GM23248 (cell line): Measurements from ENCODE around the gene EGF. TPM values are rescaled to one million over a fixed set of nuclear protein-coding genes. Genes with fewer than 3 reads are reported as not detected.
A peak's percentile ranks its signal among the peaks of the same experiment; 100 is the strongest.

Experiments used
- DNase-seq: peaks from one replicate; pipeline ENCODE4 v3.0.0-alpha.2; 2015
- H2AFZ ChIP-seq: fragments of 200-600 bp; sonication (generic); 2 replicates; pipeline ENCODE4 v1.6.1; 2016; ENCODE audit warnings: antibody characterized with exemption
- H3F3A ChIP-seq: fragments of 200-600 bp; sonication (generic); 2 replicates; pipeline ENCODE4 v1.6.1; 2016; ENCODE audit warnings: mild to moderate bottlenecking, antibody characterized with exemption, mixed run types; ENCODE audit not compliant: insufficient read depth
- H3K27ac ChIP-seq: fragments of 200-600 bp; sonication (generic); 2 replicates; pipeline ENCODE4 v1.5.1; 2016; ENCODE audit warnings: mild to moderate bottlenecking
- H3K27me3 ChIP-seq: fragments of 200-600 bp; sonication (generic); replicated peaks from 2 replicates; pipeline ENCODE4 v1.6.1; 2016; ENCODE audit warnings: mild to moderate bottlenecking; ENCODE audit not compliant: insufficient read depth
- H3K36me3 ChIP-seq: fragments of 200-600 bp; sonication (generic); 2 replicates; pipeline ENCODE4 v1.6.1; 2016; ENCODE audit warnings: low read depth, mild to moderate bottlenecking
- H3K4me1 ChIP-seq: fragments of 200-600 bp; sonication (generic); 2 replicates; pipeline ENCODE4 v1.6.1; 2016; ENCODE audit warnings: mild to moderate bottlenecking; ENCODE audit not compliant: insufficient read depth
- H3K4me2 ChIP-seq: fragments of 200-600 bp; sonication (generic); one replicate; pipeline ENCODE4 v1.6.1; 2016; ENCODE audit warnings: mild to moderate bottlenecking; ENCODE audit not compliant: unreplicated experiment
- H3K4me3 ChIP-seq: fragments of 200-600 bp; sonication (generic); 2 replicates; pipeline ENCODE4 v1.5.1; 2016; ENCODE audit warnings: mild to moderate bottlenecking
- H3K79me2 ChIP-seq: fragments of 200-600 bp; sonication (generic); 2 replicates; pipeline ENCODE4 v1.6.1; 2016; ENCODE audit warnings: mild to moderate bottlenecking; ENCODE audit not compliant: insufficient read depth
- H3K9ac ChIP-seq: fragments of 200-600 bp; sonication (generic); 2 replicates; pipeline ENCODE4 v1.6.1; 2016; ENCODE audit warnings: mild to moderate bottlenecking
- H3K9me2 ChIP-seq: fragments of 200-600 bp; sonication (generic); 2 replicates; pipeline ENCODE4 v1.6.1; 2016; ENCODE audit warnings: mixed run types, mild to moderate bottlenecking, moderate library complexity; ENCODE audit not compliant: insufficient read depth
- H3K9me3 ChIP-seq: fragments of 200-600 bp; sonication (generic); one replicate; pipeline ENCODE4 v1.6.1; 2017; ENCODE audit warnings: low read depth
- H4K20me1 ChIP-seq: fragments of 200-600 bp; sonication (generic); 2 replicates; pipeline ENCODE4 v1.6.0; 2016; ENCODE audit not compliant: insufficient read depth
- EZH2 ChIP-seq: fragments of 200-600 bp; sonication (generic); IDR thresholded peaks from 2 replicates; pipeline ENCODE4 v1.6.1; 2018; ENCODE audit warnings: antibody characterized with exemption, mild to moderate bottlenecking; ENCODE audit not compliant: insufficient read depth, poor library complexity, severe bottlenecking
- EZH2phosphoT487 ChIP-seq: fragments of 200-600 bp; sonication (generic); IDR thresholded peaks from 2 replicates; pipeline ENCODE4 v1.6.1; 2018; ENCODE audit warnings: antibody characterized with exemption, moderate library complexity, mild to moderate bottlenecking, low read depth; ENCODE audit not compliant: insufficient read depth
- WGBS, 2 experiments: methylation state at CpG; one replicate each; pipeline ENCODE4 v1.1.6; 2015 to 2017; ENCODE audit warnings: low lambda C conversion rate in 2 of 2, low coverage in 1 of 2; ENCODE audit errors: missing lambda C conversion rate in 2 of 2; 5-methylcytosine and 5-hydroxymethylcytosine counted together
- in situ Hi-C: fragments of 300-500 bp; cut with MboI; formaldehyde crosslinking; loops from 2 replicates; pipeline ENCODE4 v1.15.0; 2020
- polyA plus RNA-seq: library from polyadenylated mRNA; unstranded; fragments of >200 nt; fragmentation: Nextera tagmentation; extraction: Ambion mirVana; gene quantifications from 2 replicates; pipeline ENCODE4 v1.2.1, GENCODE V29; 2016
- total RNA-seq: library from RNA; depleted of rRNA; stranded (reverse); fragments of >200 nt; shearing (Covaris generic); gene quantifications from 2 replicates; pipeline ENCODE4 v1.2.3, GENCODE V29; 2014

The EGF gene
- total and polyA plus RNA-seq, 2 experiments from 2014 or later = 0.43 TPM; not detected in 1

DNA sequence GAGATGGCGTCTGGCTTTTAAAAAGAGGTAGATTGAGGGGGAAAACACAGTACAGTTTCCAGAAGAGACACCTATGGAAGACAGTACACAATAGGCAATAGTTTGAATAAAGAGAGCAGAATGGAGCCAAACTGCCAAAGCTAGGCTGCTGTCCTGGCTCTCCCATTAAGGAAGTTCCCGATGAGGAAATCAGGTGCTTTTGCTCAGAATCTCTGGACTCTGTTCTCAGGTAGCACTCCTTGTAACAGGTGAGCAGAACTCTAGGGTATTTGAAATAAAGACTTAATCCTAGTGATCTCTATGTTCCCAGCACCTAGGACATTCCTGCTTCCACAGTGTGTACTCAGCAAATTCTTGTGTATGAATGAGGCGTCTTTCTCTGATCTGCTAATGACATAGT is 1.6 kb downstream of the EGF start:
- Histone ChIP-seq H3K36me3 (no peaks in the 10 kb centered on the region), H3K27me3 (0 out of 2 replicates have a peak, but pooled peaks cover 4% of the 10 kb centered on the region), H3K79me2 (no peaks in the 10 kb centered on the region), H3F3A (no peaks in the 10 kb centered on the region), H3K9me3 (no peaks in the 10 kb centered on the region), H2AFZ (no peak overlapping the region), H3K4me1 (no peaks in the 10 kb centered on the region), H3K4me3 (no peak overlapping the region), H3K27ac (no peak overlapping the region), H3K9ac (no peak overlapping the region), H3K9me2 (no peaks in the 10 kb centered on the region), H3K4me2 (no peak overlapping the region), H4K20me1 (no peaks in the 10 kb centered on the region)
- WGBS, 2 experiments = 68 to 71% methylated on average over 3 of the region's 3 CpGs
- TF ChIP-seq EZH2 (no peak), EZH2phosphoT487 (no peak)
- no peak for DNase-seq
- in situ Hi-C loops = no loop called here

DNA sequence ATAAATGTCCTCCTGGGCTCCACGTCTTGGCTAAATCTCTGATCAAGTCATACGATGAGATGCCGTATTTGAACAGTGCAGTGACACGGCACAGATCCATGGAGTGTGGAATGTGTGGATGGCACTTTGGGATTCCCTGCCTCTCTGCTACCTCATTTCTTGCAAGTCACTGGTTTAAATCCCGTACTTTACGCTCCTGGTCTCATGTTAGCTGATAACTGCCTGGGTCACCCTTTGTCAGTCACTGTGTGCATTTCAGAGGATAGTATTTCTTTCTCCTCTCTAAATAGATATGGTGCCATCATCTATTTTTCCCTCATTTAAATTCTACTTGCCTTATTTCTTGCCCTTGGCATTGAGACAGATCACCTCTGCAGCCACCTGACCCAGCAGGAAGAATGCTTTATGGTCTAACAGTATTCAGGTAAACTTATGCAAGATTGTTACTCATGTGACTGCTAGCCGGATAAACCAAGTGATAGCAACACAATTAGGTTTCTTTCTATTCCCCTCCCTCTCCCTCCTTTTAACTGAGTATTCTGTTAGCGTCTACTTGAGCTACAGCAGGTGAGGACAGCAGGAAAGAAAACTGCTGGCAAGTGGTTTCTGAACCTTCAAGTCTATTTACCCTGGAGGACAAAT is 2.8 kb downstream of the EGF start:
- Histone ChIP-seq H3F3A (peaks cover 2% of the 10 kb centered on the region; the same call in 1 of the 2 replicates), H3K27me3 (0 out of 2 replicates have a peak, but pooled peaks cover 4% of the 10 kb centered on the region), H3K4me1 (no peaks in the 10 kb centered on the region), H3K36me3 (no peaks in the 10 kb centered on the region), H2AFZ (no peak overlapping the region), H3K9ac (no peak overlapping the region), H3K79me2 (no peaks in the 10 kb centered on the region), H3K9me2 (no peaks in the 10 kb centered on the region), H4K20me1 (no peaks in the 10 kb centered on the region), H3K4me3 (no peak overlapping the region), H3K9me3 (no peaks in the 10 kb centered on the region), H3K4me2 (no peak overlapping the region), H3K27ac (no peak overlapping the region)
- 81 to 84% methylated on average over 8 of the region's 8 CpGs for WGBS, 2 experiments
- TF ChIP-seq EZH2phosphoT487 (no peak), EZH2 (no peak)
- DNase-seq = no peak
- in situ Hi-C loops = no loop called here

GRCh38 chr4:109916027-109916409 is 3.3 kb downstream of the EGF start:
- WGBS, 2 experiments = 37 to 45% methylated on average over 4 of the region's 4 CpGs
- H3K9me2 ChIP-seq = no peaks in the 10 kb centered on the region

DNA sequence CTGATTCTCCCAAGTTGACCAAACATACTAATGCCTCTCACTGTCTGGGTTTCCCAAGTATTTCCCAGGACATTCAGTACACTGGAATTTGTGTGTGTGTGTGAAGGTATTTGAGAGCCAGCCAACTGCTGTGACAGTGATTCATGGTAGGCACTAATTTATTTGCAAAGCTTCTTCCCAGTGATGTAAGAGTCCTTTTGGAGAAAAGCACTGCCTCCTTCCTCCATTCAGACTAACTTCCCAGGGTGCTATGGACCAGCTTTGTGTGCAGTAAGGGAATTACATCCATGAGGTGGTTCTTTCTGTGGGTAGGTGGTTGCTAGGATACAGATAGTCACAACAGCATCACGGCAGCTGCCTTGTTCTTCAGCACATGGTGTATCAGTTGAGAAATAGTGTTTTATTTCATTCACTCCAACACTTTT is 8.7 kb downstream of the EGF start:
- H3K27me3 ChIP-seq = no peaks in the 10 kb centered on the region
- H3K27ac ChIP-seq = peak overlapping the region; percentile 31
- no peak for TF ChIP-seq EZH2
- TF ChIP-seq EZH2phosphoT487 = no peak
- H3K4me1 ChIP-seq = peaks cover 7% of the 10 kb centered on the region
- H3K36me3 ChIP-seq = no peaks in the 10 kb centered on the region
- in situ Hi-C loops = no loop called here
- H3K79me2 ChIP-seq = no peaks in the 10 kb centered on the region
- no peaks in the 10 kb centered on the region for H4K20me1 ChIP-seq
- no peaks in the 10 kb centered on the region for H3K9me3 ChIP-seq
- DNase-seq = peak; percentile 91
- peaks cover 13% of the 10 kb centered on the region; the same call in 1 of the 2 replicates for H3F3A ChIP-seq
- H3K4me2 ChIP-seq = no peak overlapping the region
- no peak overlapping the region for H3K4me3 ChIP-seq
- peak overlapping the region; percentile 22; the same call in 1 of the 2 replicates for H3K9ac ChIP-seq
- no peak overlapping the region for H2AFZ ChIP-seq
- H3K9me2 ChIP-seq = no peaks in the 10 kb centered on the region
- WGBS, 2 experiments = 7 to 19% methylated on average over 1 of the region's 1 CpG

More at GRCh38 chr4:109916027-109916409, 3.3 kb downstream of the EGF start:
- Histone ChIP-seq H3K27ac (no peak overlapping the region), H3K4me1 (peaks cover 2% of the 10 kb centered on the region), H3K4me3 (no peak overlapping the region), H3K27me3 (0 out of 2 replicates have a peak, but pooled peaks cover 4% of the 10 kb centered on the region), H3K79me2 (no peaks in the 10 kb centered on the region), H3F3A (peaks cover 7% of the 10 kb centered on the region; the same call in 1 of the 2 replicates), H3K9ac (no peak overlapping the region), H3K4me2 (no peak overlapping the region), H3K9me3 (no peaks in the 10 kb centered on the region), H2AFZ (no peak overlapping the region), H4K20me1 (no peaks in the 10 kb centered on the region), H3K36me3 (no peaks in the 10 kb centered on the region)
- no peak for DNase-seq
- in situ Hi-C loops = no loop called here
- TF ChIP-seq EZH2 = no peak
- TF ChIP-seq EZH2phosphoT487 = no peak
